CD4-positive, alpha-beta T cell treated with Interferon gamma for 1 hour (primary cell): ENCODE data around the gene PSMB1.
A peak's percentile ranks its signal among the peaks of the same experiment; 100 is the strongest.
"Not testable (repeated sequence)": the region's sequence is repeated elsewhere in the genome, so short reads cannot be mapped to it uniquely, and the experiment has no call there.

ENCODE experiments used
- DNase-seq: peaks from one replicate; pipeline ENCODE4 v3.0.0-alpha.2; 2020

PSMB1 gene

DNA sequence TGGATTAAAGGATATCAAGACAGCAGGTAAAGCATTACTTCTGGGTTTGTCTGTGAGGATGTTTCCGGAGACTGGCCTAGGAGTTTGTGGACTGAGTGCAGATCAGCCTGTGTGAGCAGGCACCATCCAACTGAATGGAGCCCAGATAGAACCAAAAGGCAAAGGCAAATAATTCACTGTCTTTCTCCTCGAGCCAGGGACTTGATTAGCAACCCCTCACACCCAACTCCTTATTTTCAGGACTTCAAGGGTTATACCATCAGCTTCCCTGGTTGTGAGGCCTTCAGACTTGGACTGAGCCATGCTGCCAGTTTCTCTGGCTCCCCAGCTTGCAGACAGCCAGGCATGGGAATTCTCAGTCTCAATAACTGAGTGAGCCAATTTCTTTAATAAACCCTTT, 19.3 kb downstream of the PSMB1 start:
- DNase-seq = no peak

DNA sequence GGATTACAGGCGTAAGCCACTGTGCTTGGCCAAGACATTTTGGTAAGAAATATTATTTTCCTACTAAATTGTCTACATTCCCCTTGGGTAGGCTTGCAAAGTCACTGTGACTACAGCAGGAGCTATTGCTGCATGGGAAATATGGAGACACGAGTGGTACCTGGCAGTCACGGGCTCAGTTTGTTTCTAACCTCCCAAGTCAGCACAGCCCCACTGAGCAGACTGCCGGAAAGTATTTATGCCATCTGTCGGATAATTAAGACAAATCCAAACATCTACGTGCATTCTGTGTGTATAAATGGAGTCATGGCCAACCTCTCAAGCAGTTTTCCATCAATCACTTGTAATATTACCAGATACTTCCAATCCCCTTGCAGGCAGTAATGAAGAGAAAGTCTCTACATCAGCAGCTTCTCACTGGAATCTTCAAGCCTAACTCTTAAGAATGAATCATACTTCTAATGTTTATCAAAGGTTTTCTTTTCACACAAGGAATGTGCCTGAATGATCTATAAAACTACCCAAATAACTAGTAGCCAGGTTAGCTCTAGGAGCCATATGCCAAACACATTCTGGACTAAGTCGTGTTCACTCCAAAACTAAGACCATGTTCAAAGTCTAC, 20.1 kb downstream of the PSMB1 start:
- DNase-seq = no peak

DNA sequence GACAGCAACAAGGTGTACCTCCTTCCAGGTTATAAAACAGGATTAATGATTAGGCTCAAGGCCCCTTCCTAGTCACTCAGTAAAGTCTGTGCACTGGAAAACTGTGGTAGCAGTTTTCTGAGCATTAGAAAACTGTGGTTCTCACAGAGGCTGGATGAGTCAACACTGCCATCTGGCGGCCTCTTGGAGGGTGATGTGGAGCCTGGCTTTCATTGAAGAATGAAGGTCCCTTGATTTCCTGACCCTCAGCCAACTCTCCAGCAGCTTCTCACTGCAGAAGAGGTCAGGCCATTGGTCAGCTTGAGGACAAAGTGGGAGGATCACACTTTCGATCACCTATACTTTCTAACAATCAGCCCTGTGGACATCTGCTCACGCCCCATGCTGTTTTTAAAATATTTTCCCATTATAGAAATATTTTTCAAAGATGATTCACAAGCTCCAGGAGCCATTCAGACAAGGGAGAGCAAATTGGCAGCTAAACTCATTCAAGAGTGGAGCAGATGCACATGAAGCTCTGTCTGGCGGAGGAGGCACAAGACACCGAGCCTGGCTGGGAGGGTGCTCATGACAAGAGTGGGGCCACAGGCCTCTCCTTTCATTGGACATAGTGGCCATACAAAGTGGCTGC, 23.2 kb downstream of the PSMB1 start:
- DNase-seq = peak; percentile 53

DNA sequence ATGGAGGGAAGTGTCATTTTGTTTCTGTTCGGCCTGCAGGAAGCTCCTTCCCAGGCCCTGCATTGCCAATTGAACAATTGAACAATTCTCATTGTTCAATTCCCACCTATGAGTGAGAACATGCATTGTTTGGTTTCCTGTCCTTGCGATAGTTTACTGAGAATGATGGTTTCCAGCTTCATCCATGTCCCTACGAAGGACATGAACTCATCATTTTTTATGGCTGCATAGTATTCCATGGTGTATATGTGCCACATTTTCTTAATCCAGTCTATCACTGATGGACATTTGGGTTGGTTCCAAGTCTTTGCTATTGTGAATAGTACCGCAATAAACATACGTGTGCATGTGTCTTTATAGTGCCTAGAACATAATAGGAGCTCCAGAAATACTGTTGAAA, 25.1 kb downstream of the PSMB1 start:
- DNase-seq = not testable (repeated sequence)

DNA sequence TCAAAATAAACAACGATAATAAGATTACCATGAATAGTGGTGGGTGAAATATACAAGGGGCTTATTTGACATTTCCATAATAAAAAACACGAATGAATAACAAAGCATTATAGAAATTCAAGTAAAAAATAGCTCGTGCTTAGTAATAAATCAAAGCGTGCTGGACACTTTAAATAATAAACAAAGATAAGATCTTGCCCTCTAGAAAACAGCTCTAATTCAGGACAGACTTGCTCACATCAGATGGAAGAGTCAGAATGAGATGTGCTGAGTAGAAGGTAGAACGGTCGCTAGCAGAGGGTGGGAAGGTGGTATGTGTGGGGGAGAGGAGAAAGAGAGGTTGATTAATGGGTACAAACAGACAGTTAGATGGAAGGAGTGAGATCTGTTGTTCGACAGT, 27.3 kb downstream of the PSMB1 start:
- DNase-seq = no peak

DNA sequence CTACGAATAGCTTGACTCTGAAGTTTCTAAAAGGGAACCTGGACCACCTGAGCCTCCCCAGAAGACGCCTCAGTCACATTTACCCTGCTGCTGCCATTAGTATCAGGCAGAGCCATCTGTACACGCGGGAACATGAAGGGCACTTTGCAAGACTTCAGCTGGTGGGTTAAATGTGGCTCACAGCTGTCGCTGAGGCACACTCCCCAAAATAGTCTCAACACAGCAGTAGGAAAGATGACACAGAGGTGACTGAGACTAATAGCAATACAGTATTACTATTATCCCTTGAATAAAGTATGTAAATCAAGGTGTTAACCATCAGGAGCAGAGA, 29.0 kb downstream of the PSMB1 start:
- DNase-seq = no peak

DNA sequence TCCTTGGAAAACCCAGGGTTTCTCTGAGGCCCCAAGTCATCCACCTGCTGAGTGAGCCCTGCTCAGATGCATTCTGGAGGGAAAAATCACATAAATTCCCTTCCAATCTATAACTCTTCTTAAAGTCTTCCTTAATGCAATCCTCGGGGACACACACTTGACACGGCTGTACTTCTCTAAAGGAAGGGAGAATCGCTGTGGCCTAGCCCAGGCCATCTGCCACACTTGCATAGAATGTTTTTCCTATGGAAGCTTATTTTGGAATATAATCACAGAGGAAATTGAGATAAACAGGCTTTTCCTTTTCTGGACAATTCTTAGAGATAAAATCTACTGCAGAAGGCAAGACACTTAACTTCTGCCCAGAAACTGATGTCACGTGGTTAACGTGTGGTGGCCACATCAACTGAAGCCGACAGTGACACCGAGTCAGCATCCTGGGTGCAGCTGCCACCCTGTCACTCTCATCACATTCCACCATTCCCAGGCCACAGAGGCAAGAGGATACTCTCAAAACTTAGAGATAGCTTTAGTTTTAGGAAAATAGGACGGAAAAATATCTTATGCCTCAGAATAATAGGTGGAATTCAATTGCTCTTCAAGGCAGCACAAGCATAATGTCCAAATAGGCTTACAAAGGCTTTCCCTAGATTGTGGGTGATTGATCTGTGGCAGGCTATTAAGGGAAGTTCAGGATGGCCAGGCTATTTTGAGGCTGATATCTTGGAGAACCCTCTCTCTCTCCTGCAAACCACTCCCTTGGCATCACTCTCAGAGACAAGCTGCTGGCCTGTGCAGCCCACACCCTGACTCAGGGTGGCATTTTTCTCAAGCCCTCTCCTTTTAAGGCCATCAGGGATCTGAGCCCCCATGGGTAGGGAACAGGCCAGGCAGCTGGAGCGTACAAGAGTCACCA, 29.6 kb downstream of the PSMB1 start:
- DNase-seq = no peak

DNA sequence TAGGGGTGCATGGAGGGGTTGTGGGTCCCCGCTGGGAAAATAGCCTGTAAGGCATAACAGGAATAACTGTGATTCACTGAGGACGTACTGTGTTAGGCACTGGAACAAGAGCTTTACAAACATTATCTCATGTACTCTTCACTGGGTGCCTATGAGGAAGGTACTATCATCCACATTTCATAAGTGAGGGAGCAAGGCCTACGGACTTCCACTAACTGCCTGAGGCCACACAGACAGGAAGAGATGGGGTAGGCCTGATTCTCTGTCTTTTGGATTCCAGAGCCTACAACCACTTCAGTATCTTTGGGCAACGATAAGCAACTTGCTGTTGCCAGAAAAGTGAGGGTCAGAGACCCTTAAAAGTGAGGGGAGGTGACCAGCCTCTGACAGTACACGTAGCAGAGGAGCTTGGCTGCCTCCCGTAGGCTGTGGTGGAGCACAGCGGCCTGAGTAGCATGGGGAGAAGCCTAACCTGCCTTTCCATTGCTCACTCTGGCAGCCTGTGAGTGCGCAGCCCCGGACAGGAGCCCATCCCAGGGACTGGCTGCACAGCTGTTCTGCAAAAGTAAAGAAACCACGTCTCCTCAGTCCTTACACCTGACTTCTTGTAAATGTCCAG, 30.4 kb downstream of the PSMB1 start:
- no peak for DNase-seq

DNA sequence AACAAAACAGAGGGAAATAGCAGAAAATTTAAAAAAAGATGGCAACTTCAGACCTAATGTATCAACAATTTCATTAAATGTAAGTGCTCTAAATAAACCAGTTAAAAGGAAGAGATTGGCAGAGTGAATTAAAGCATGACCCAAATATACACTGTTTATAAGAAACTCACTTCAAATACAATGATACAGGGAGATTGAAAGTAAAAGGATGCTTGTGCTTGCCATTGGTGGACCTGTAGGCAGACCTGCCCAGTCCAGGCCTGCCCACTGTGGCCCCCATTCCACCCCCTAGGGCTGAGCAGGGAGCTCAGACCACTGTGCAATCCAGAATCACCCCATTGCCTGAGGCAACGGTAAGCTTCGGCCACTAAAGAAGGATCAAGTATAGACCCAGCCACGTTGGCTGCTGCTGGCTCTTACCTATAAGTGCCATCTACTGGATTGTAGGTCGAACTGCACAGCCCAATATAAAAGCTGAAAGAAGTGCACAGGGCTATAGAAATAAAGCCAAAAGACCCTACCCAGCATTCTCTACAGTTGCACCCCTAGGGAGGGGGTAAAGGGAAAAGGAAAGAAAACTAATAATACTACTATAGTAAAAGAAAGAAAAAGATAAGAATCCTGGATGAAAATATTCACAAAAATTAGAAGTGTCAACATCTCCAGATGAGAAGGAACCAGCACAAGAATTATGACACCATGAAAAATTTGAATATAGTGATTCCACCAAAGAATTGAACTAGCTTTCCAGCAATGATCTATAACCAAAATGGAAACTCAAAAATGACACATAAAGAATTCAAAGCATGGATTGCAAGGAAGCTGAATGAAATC, 36.1 kb downstream of the PSMB1 start:
- DNase-seq = peak; percentile 27

DNA sequence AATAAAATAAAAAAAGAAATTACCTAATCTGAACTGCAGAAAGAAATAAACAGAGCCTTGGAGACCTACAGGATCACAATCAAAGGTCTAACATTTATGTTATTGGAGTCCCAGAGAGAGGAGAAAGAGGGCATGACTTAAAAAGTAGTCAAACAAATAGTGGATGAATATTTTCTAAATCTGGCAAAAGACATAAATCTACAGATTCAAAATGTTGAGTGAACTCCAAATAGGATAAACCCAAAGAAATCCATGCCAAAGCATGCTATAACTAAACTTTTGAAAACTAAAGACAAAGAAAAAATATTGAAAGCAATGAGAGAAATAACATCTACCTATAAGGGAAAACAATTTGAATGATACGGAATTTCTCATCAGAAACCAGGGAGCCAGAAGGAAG, 38.2 kb downstream of the PSMB1 start:
- no peak for DNase-seq

DNA sequence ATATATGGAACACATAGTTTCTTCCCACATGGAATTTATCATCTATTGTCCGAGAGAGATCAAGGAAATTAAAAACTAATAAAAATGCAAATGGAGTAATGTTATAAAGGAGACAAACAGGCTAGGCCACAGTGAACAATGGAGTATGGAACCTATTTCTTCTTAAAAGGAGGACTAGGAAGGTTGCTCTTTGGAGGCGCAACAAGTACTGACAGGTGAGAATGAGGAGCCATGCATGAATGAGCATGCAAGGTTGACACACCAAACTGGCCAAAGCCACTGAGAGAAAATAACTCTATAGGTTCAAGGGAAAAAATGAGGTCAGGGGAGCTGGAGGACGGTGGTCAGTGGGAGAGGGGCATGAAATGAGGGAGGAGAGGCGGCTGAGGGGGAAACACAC, 40.9 kb downstream of the PSMB1 start:
- no peak for DNase-seq

DNA sequence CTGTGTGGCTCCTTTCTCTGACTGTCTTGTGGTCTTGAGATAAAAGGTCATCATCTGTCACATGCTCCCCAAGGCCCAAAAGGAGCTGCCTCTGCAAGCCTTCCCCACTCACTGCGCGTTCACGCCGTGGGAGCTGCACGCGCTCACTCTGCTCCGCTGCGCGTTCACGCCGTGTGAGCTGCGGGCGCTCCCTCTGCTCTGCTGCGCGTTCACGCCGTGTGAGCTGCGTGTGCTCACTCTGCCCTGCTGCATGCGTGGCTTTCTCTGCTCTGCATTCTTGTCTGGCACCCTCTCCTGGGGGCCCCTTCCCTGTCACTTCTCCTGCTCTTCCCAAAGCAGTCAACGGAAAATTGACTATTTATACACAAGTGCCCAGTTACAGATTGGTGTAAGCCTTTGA, 42.5 kb downstream of the PSMB1 start:
- DNase-seq = no peak

DNA sequence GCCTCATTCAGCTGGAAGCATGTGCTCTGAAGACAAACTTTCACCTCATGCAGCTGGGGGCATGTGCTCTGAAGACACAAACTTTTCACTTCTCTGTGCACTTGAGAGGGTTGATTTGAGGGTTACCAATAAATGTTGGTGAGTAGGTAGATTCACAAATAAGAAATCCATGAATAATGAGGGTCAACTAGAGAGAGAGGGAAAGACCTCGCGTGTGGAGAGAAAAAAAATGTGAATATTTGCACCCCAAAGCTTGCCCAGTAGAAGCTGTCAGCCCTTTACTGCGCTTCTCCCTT, 43.4 kb downstream of the PSMB1 start:
- no peak for DNase-seq

DNA sequence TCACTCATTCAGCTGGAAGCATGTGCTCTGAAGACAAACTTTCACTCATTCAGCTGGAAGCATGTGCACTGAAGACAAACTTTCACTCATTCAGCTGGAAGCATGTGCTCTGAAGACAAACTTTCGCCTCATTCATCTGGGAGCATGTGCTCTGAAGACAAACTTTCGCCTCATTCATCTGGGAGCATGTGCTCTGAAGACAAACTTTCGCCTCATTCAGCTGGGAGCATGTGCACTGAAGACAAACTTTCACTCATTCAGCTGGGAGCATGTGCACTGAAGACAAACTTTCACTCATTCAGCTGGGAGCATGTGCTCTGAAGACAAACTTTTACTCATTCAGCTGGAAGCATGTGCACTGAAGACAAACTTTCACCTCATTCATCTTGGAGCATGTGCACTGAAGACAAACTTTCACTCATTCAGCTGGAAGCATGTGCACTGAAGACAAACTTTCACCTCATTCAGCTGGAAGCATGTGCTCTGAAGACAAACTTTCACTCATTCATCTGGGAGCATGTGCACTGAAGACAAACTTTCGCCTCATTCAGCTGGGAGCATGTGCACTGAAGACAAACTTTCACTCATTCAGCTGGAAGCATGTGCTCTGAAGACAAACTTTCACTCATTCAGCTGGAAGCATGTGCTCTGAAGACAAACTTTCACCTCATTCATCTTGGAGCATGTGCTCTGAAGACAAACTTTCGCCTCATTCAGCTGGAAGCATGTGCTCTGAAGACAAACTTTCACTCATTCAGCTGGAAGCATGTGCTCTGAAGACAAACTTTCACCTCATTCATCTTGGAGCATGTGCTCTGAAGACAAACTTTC, 44.0 kb downstream of the PSMB1 start:
- DNase-seq = not testable (repeated sequence)

DNA sequence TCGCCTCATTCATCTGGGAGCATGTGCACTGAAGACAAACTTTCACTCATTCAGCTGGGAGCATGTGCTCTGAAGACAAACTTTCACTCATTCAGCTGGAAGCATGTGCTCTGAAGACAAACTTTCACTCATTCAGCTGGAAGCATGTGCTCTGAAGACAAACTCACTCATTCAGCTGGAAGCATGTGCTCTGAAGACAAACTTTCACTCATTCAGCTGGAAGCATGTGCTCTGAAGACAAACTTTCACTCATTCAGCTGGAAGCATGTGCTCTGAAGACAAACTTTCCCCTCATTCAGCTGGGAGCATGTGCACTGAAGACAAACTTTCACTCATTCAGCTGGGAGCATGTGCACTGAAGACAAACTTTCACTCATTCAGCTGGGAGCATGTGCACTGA, 44.8 kb downstream of the PSMB1 start:
- not testable (repeated sequence) for DNase-seq

DNA sequence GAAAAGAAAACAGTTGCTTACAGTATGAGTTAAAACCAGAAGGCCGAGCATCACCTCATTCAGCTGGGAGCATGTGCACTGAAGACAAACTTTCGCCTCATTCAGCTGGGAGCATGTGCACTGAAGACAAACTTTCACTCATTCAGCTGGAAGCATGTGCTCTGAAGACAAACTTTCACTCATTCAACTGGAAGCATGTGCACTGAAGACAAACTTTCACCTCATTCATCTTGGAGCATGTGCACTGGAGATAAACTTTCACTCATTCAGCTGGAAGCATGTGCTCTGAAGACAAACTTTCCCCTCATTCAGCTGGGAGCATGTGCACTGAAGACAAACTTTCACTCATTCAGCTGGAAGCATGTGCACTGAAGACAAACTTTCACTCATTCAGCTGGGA, 45.4 kb downstream of the PSMB1 start:
- DNase-seq = not testable (repeated sequence)

DNA sequence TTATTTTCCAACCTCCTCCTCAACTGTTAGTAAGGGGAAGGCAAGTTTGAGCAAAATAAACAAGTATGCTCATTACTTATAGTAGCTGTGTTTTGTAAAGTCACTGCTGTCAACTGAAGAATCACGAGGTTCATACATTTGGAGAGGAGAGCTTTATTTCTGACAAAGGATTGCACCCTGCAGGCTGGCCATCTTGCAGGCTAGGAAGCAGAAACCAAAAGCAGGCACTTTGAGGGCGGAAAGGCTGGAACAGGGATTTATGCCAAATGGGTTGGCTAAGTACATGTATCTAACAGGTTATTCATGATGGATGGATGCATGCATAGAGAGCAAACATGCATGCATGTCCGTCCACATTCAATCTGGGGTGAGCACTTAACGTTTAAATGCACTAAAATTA, 46.7 kb downstream of the PSMB1 start:
- DNase-seq = no peak

DNA sequence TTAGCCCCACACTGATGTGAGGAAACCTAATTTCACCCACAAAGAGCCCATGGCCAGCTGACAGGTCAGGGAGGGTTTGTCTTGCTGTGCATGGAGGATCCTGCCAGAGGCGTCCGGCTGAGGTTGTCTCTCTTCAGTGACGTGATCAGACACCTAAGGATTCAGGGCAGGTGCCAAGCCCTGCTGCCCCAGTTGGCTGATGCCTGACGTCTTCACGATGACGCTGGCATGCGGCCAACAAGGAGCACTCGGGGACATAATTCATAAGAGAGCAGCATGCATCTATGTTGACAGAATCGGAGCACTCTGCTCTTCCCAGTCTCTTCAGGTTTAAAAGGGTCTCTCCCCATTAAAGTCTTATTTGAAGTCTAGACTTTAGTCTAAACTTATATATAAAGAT, 47.8 kb downstream of the PSMB1 start:
- no peak for DNase-seq

DNA sequence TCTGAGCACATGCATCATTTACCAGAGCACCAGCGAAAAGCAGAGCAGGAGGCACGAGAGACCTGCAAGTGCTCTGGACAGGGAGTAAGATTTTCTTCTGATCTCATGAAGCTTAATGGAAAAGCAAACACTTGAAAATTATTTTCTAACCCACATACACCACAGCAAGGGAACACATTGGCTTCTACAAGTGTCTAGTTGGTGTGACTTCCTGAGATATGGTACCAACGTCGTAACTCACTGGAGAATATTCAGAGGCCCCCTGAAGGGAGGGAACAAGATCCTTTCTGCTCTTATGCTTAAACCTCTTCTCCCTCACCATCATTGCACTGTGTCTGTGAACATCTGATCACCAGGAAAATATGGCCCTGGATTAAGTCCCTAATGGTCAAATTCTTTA, 48.6 kb downstream of the PSMB1 start:
- DNase-seq = no peak

DNA sequence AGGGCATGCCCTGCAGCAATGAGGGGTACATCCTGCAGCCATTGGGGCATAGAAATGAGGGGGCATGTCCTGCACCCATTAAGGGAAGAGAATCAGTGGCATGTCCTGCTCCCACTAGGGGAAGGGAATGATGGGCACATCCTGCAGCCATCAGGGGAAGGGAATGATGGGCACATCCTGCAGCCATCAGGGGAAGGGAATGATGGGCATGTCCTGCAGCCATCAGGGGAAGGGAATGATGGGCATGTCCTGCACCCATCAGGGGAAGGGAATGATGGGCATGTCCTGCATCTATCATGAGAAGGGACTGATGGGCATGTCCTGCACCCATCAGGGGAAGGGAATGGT, 49.7 kb downstream of the PSMB1 start:
- no peak for DNase-seq

DNA sequence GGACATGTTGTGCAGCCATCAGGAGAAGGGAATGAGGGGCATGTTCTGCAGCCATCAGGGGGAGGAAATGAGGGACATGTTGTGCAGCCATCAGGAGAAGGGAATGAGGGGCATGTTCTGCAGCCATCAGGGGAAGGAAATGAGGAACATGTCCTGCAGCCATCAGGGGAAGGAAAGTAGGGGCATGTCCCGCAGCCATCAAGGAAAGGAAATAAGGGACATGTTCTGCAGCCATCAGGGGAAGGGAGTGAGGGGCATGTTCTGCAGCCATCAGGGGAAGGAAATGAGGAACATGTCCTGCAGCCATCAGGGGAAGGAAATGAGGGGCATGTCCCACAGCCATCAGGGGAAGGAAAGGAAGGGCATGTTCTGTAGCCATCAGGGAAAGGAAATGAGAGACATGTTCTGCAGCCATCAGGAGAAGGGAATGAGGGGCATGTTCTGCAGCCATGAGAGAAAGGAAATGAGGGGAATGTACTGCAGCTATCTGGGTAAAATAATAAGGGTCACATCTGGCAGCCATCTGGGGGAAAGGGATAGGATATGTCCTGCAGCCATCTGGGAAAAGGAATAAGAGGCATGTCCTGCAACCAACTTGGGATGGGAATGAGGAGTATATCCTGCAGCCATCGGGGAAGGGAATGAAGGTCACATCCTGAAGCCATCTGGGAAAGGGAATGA, 50.2 kb downstream of the PSMB1 start:
- not testable (repeated sequence) for DNase-seq

DNA sequence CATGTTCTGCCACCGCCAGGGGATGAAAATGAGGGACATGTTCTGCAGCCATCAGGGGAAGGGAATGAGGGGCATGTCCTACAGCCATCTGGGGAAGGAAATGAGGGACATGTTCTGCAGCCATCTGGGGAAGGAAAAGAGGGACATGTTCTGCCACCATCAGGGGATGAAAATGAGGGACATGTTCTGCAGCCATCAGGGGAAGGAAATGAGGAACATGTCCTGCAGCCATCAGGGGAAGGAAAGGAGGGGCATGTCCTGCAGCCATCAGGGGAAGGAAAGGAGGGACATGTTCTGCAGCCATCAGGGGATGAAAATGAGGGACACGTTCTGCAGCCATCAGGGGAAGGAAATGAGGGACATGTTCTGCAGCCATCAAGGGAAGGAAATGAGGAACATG, 50.8 kb downstream of the PSMB1 start:
- DNase-seq = not testable (repeated sequence)
